ENCODE measurements around the gene HABP2. TPM values are rescaled to one million over a fixed set of nuclear protein-coding genes. Genes with fewer than 3 reads are reported as not detected.

HABP2 gene
- total and polyA plus RNA-seq, 9 of the 15 experiments (the other 6 are each of a cell fraction or from before 2014, with no cell fraction given) = 0.09 TPM; not detected in 8

DNA sequence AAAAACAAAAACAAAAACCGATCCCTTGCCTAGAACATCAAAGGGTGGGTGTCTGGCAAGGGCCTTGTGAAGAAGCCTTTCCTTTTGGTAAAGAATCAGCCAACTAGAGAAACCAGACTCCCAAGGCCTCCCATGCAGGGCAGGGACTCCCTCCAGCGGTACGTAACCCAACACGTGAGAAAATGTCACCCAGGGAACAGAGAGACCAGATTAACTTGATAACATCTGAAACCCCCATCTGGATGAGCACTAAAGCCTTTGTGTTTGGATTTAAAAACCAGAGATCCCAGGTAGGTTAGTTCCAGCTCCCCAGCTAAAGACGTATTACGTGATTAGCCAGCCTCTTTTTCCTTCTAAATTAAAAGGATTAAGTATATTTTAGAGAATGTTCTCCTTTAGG lies 3.0 kb upstream of the HABP2 start (continued):
- TF ChIP-seq, protein P1, sequence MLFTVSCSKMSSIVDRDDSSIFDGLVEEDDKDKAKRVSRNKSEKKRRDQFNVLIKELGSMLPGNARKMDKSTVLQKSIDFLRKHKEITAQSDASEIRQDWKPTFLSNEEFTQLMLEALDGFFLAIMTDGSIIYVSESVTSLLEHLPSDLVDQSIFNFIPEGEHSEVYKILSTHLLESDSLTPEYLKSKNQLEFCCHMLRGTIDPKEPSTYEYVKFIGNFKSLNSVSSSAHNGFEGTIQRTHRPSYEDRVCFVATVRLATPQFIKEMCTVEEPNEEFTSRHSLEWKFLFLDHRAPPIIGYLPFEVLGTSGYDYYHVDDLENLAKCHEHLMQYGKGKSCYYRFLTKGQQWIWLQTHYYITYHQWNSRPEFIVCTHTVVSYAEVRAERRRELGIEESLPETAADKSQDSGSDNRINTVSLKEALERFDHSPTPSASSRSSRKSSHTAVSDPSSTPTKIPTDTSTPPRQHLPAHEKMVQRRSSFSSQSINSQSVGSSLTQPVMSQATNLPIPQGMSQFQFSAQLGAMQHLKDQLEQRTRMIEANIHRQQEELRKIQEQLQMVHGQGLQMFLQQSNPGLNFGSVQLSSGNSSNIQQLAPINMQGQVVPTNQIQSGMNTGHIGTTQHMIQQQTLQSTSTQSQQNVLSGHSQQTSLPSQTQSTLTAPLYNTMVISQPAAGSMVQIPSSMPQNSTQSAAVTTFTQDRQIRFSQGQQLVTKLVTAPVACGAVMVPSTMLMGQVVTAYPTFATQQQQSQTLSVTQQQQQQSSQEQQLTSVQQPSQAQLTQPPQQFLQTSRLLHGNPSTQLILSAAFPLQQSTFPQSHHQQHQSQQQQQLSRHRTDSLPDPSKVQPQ (CRISPR knock-in tag; IDR thresholded peaks at IDR 0.05; ENCODE audit: borderline replicate concordance) = no peak

DNA sequence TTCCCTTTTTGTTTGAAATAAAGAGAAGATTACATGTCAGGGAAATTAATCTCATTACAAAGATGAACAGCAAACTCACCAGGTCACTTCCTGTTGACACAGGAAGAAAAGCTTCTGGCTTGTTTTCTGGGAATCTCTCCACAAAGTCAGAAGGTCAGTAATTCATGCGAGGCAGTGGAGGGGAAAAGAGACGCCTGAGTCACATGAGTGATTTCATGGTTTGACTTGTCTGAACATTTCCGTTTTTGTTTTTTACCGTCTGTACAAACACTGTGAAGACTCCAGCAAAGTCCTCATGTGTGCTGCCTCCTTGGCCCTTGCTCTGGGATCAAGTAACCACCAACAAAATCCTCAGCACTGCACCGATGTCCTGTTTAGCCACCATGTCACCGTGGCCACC lies 2.5 kb upstream of the HABP2 start:
- in situ Hi-C loops (cut with MboI) = no loop called here
- intact Hi-C loops (cut with micrococcal nuclease) = no loop called here
- WGBS (ENCODE audit: insufficient coverage, low coverage, missing lambda C conversion rate) = 23% methylated on average over 4 of the region's 6 CpGs
- Histone ChIP-seq H3K79me2 (ENCODE audit: control insufficient read depth, insufficient read depth, low read length) (no peaks in the 10 kb centered on the region), H3K9ac (ENCODE audit: insufficient read depth in 1 of 2, low read depth in 2 of 2, low read length in 2 of 2) (no peak overlapping the region), H3K27ac (ENCODE audit: extremely low read depth, low read depth, low read length) (no peak overlapping the region), H3K9me3 (replicated peaks; ENCODE audit: control insufficient read depth, insufficient read depth, low read depth, low read length) (no peaks in the 10 kb centered on the region), H4K20me1 (replicated peaks; ENCODE audit: control insufficient read depth, insufficient read depth, low read length) (no peaks in the 10 kb centered on the region), H2AFZ (ENCODE audit: low read depth, low read length) (peak overlapping the region; percentile 2; the same call in 1 of the 2 replicates), H3K36me3 (ENCODE audit: control insufficient read depth, insufficient read depth, low read length) (no peaks in the 10 kb centered on the region), H3K9me1 (ENCODE audit: control insufficient read depth, insufficient read depth, low read length) (no peaks in the 10 kb centered on the region), H3K4me3 (no peak overlapping the region), H3K27me3 (ENCODE audit: control insufficient read depth in 2 of 2, insufficient read depth in 2 of 2, low read length in 2 of 2) (peaks cover 0 to 6% of the 10 kb centered on the region in 2 experiments; a peak in 2 of 5 replicates), H3K4me1 (replicated peaks in 1 of 2; ENCODE audit: control insufficient read depth in 2 of 2, insufficient read depth in 2 of 2, low read length in 2 of 2) (no peaks in the 10 kb centered on the region), H3K4me2 (ENCODE audit: insufficient read depth, low read length) (no peak overlapping the region)
- no peak for ATAC-seq
- DNase-seq (ENCODE audit: extremely low read depth in 1 of 4, low spot score in 3 of 4) = peak in 1 of 4 experiments; percentile 9
- ChIA-PET POLR2A (no interaction called here), CTCF (ENCODE audit: low intra/inter-chr PET ratio) (no interaction called here)
- BruUV-seq (replicated peaks) = no TSS peak
- FAIRE-seq = no peak
- TF ChIP-seq YBX1 (IDR thresholded peaks at IDR 0.05) (no peak), ZBTB40 (IDR thresholded peaks at IDR 0.05) (peak; percentile 72), ZBTB40 (CRISPR knock-in tag; IDR thresholded peaks at IDR 0.05) (no peak), EHMT2 (IDR thresholded peaks at IDR 0.05) (peak; percentile 13; the same call in 1 of the 2 replicates), NR2C2 (CRISPR knock-in tag; IDR thresholded peaks at IDR 0.05) (no peak), NR2C2 (tag; IDR thresholded peaks at IDR 0.05) (peak; percentile 91), SMARCA5 (IDR thresholded peaks at IDR 0.05) (no peak), GABPA (tag; conservative IDR thresholded peaks at IDR 0.05; ENCODE audit: low read depth) (peak; percentile 79), NR2C1 (IDR thresholded peaks at IDR 0.05) (peak; percentile 77), NR2C1 (tag; IDR thresholded peaks at IDR 0.05) (peak; percentile 87)
